HG03064 (cell line): ENCODE data around the gene KLHDC8A.
"Not testable (repeated sequence)": the region's sequence is repeated elsewhere in the genome, so short reads cannot be mapped to it uniquely, and the experiment has no call there.

Experiments used
- ATAC-seq: cut with Tn5 transposase; IDR thresholded peaks from one replicate; pipeline ENCODE4 v1.9.1; 2021; ENCODE audit warnings: low read depth; ENCODE audit not compliant: unreplicated experiment

KLHDC8A gene

DNA sequence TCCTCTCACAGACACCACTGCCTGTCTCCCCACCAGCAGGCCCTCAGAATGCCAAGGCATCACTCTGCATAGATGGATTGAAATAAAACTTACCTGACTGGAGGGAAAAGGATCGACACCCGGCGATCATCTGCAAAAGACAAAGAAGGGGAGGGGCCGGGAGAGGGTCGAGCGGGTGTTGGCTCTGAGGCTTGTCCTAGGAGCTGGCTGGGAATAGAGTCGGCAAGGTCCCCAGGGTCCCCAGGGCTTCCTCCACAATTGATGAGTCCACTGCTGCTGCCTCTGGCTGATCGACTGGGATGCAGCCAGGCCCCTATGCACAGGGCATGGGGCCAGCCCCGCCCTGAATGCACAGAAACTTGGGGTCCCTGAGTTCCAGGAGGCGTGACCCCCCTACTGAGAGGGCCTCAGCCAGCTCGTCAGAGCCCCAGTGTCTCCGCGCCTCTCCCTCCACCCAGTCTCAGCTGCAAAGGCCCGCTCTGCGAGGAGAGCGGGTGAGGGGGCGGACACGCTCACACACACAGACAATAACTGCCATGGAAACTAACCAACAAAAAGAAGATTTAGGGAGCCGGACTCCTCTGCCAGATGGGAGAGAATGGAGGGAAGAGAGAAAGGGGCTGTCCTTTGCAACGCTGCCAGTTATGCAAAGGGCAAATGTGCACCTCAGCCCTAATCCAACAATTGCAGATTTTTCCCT lies at the start of gene KLHDC8A:
Gene KLHDC8A, minus strand, starts transcription at position 483 of the 700 bp plus-strand sequence. CDS start 13,318 bp downstream, outside the sequence.
- ATAC-seq: no peak

DNA sequence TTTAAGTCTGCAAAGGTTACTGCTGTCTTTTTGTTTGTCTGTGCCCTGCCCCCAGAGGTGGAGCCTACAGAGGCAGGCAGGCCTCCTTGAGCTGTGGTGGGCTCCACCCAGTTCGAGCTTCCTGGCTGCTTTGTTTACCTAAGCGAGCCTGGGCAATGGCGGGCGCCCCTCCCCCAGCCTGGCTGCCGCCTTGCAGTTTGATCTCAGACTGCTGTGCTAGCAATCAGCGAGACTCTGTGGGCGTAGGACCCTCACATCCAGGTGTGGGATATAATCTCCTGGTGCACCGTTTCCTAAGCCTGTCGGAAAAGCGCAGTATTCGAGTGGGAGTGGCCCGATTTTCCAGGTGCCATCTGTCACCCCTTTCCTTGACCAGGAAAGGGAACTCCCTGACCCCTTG lies 49.5 kb upstream of the KLHDC8A start:
- not testable (repeated sequence) for ATAC-seq

DNA sequence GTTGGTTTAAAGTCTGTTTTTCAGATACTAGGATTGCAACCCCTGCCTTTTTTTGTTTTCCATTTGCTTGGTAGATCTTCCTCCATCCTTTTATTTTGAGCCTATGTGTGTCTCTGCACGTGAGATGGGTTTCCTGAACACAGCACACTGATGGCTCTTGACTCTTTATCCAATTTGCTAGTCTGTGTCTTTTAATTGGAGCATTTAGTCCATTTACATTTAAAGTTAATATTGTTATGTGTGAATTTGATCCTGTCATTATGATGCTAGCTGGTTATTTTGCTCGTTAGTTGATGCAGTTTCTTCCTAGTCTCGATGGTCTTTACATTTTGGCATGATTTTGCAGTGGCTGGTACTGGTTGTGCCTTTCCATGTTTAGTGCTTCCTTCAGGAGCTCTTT lies 47.8 kb upstream of the KLHDC8A start:
- ATAC-seq: not testable (repeated sequence)

DNA sequence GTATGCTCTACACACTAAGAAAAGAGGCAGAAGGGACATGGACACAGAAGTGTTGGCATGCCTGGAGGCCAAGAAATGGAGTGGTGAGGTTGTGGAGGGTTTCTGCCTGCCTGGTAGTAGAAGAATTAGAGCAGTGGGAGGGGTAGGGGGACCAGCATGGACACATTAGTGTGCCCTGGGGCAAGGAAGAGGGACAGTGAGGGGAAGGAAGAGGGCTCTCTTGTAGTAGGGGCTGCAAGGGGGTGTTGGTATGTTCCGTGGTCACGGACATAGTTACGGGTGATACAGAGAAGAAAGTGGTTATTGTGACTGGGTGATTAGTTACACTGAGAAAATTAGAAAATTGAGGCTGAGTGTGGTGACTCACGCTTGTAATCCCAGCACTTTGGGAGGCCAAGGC lies 41.9 kb upstream of the KLHDC8A start:
- no peak for ATAC-seq

- ATAC-seq: no peak
These were observed 40.4 kb upstream of the KLHDC8A start for GRCh38 chr1:205396967-205397616.

GRCh38 chr1:205395616-205396015 lies 38.9 kb upstream of the KLHDC8A start:
- ATAC-seq: no peak

DNA sequence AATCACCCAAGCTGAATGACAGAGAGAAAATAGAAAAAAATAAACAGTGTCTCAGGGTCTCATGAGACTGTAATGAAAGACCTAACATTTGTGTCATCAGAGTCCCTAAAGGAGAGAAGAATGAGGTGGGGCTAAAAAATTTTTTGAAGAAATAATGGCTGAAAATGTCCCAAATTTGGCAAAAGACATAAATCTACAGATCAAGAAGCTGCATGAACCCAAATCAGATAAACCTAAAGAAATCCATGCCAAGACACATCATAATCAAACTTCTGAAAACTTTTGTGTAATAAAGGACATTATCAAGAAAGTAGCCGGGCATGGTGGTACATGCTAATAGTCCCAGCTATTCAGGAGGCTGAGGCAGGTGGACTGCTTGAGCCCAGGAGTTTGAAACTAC lies 35.9 kb upstream of the KLHDC8A start:
- ATAC-seq: no peak

DNA sequence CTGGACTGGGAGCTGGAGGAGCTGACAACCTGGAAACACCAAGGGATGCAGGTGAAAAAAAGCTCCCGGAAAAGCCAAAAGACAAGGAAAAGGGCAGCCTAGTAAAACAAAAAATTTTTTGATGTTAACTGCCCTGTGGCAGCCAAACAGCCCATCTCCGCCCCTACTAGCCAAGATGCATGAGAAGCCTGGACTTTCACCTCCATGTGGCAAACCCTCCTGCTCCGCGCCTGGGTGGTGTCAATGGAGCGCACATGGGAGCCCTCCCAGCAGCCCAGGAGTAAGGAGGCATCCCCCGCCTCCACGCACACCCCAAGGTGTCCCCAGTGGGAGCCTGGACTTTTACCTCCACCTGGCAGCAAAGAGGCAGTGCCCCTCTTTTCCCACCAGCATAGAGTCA lies 34.7 kb upstream of the KLHDC8A start:
- no peak for ATAC-seq

GRCh38 chr1:205387845-205388244 lies 31.1 kb upstream of the KLHDC8A start:
- no peak for ATAC-seq

DNA sequence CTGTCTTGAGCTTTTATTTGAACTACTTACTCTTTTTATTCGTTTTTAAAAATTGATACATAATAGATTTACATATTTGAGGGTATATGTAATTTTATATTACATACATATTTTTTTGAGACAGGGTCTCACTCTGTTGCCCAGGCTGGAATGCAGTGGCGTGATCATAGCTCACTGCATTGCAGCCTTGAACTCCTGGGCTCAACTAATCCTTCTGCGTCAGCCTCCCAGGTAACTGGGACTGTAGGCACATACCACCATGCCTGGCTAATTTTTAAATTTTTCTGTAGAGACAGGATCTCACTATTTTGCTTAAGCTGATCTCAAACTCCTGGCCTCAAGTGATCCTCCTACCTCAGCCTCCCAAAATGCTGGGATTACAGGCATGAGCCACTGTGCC lies 26.3 kb upstream of the KLHDC8A start:
- ATAC-seq: not testable (repeated sequence)

- ATAC-seq: no peak
These were observed 25.8 kb upstream of the KLHDC8A start for GRCh38 chr1:205382561-205382960.

GRCh38 chr1:205381305-205381704 lies 24.6 kb upstream of the KLHDC8A start:
- no peak for ATAC-seq

DNA sequence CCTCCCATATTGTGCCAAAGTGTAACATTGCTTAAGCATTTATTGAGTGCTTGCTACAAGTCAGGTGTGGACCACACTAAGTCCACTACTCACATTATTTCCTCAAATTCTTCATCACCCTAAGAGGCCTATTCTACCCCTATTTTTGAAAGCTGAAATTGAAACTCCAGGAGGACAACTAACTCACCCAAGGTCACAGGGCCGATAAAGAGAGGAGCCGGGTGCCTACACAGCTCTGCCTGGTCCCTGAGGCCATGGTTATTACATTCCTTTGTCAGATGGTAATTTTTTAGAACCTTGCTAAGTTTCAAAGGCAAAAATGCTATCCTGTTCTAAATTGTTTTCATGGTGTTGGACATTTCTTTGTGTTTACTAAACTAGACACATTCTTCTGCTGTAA lies 24.2 kb upstream of the KLHDC8A start:
- ATAC-seq: no peak

- no peak for ATAC-seq
These were observed 22.3 kb upstream of the KLHDC8A start for GRCh38 chr1:205379056-205379455.

DNA sequence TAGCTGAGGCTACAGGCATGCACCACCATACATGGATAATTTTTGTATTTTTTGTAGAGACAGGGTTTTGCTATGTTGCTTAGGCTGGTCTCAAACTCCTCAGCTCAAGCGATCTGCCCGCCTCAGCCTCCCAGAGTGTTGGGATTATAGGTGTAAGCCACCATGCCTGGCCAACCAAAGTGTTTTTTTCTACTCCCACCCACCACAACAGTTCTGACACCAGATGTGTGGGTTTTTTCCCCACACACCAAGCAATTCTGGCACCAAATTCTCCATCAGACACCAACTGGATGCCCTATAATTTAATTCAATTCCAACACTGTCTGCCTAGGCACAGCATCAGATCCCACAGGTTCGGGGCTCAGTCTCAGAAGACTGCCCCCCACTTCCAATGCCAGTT lies 20.6 kb upstream of the KLHDC8A start:
- ATAC-seq: no peak

DNA sequence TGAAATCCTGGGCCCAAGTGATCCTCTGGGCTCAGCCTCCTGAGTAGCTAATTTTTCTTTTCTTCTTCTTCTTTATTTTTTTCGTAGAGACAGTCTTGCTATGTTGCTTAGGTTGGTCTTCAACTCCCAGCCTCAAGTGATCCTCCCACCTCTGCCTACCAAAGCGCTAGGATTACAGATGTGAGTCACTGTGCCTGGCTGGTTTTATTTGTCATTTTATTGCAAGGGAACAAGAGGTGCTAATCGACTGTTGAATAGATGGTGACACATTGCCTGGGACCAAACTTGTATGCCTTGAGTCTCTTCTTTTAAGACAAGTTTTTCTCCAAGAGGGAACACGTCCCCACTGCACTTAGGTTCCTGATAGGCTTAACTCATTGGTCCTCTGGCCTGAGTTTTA lies 20.0 kb upstream of the KLHDC8A start:
- ATAC-seq: no peak

DNA sequence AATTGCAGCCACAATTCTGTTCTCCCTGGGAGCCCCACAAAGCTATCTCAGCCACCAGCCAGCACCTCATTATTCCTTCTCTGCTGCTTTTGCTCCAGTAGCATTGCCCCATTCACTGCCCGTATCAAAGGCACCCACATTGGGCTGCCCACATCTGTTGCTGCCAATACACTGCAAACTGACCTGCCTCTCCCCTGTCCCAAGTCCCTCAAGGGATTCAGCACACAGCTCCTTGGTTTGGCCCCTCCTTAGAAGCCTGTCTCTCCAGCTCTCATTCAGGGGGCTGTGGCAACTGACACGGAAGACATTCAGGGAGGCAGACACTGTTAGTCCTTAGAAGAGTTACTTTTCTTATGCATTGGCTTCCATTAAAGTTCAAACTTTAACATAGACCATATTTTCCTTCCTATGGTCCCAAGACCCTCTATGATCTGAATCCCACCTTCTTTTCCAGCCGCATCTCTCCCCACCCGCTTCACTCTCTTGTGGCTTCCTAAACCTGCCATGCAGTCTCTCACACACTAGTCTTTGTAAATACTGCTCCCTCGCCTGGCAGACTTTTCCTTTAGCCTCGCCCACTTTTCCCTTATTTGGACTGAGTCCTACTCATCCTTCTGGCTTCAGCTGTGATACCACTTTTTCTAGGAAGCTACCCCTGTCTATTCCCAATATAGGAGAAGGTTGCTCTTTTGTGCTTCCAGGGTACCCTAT lies 19.3 kb upstream of the KLHDC8A start:
- no peak for ATAC-seq

DNA sequence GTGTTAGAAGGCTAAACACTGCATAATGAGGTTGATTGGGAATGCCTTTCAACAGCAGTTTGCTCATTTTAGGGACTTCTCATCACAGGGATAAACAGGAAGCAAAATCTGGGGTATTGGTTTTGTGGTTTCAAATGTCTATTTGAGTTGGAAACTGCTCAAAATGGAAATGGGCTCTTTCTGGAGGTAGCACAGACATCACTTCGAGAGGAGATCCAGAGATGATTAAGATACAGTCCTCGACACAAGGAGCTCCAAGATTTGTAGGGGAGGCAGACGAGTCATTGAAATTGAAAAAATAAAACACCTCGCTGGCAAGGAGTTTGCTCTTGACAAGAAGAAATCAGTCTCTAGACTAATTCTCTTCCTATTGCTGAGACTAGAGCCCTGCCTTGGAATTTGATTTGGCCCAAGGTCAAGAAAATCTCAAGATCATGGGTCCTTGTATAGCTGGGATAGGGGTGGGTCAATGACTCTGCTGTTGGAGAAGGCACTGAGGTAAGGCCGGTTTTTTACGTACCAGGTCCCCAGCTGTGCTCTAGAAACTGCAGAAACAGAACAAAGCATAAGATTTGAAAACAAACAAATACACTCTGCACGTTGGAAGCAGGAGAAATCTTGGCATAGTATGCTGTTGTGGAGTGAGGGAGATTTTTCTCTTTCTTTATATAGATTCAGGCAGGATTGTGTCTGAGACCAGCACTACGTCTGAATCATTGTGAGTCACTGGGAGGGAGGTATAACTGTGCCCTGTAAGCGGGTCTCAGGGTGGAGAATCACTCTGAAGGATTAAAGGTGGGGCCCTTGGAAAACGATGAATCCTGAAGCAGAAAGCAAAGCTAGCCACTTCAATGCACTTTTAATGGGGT lies 17.7 kb upstream of the KLHDC8A start:
- no peak for ATAC-seq

DNA sequence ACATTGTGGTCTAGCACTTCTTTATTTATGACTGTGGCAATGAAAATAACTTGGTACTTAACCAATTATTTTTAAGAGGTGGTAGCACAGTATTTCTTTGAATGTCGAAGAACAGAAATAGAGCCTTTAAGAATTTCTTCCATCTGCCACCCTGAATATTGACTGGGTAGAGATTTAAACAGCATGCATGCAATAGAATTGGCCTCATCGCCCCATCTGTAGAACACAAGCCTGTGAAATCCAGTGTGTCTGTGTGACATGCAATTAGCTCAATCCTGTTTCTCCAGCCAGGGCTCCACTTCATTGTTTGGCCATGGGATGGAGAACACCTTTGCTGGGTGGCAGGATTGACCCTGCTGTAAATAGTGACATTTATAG lies 17.1 kb upstream of the KLHDC8A start:
- ATAC-seq: no peak

DNA sequence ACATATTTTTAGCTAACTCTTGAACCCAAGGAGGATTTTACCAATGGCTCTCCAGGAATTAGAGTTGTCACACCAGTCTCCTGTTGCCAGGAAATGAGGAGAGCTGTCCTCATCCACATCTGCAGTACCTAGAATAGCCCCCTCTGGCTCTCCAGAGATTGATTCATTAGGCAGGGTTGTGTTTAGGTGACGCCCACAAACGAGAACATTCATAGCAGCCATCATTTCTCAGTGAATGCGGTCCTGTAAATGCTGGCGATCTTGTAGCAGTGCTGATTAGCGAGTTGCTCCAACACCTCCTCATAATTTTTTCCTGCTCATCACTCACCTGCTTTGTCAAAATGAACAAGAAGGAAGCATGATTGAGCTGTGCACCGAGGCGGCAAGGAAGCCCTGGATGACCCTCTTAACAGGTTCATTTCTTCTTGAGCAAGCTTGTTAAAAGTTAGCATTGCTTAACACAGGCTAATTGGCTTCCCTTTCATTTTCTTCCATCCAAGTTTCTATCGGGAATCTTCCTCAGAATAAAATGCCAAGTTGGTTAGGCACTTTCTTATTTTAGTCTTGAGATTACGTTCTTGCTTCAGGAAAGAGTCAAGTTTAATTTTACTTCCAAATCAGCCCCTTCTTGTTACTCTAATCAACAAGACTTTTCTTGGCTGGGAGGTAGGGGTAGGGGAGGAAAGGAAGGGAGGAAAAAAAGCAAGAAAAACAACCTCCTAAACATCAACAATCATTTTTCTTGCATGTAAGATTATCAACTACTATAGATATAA lies 16.5 kb upstream of the KLHDC8A start:
- no peak for ATAC-seq
